ENCODE results near the gene RBMS3. TPM values are rescaled to one million over a fixed set of nuclear protein-coding genes. Genes with fewer than 3 reads are reported as not detected.

Gene RBMS3
- total RNA-seq, 1 experiment from 2014 or later, result 5.9 TPM

DNA sequence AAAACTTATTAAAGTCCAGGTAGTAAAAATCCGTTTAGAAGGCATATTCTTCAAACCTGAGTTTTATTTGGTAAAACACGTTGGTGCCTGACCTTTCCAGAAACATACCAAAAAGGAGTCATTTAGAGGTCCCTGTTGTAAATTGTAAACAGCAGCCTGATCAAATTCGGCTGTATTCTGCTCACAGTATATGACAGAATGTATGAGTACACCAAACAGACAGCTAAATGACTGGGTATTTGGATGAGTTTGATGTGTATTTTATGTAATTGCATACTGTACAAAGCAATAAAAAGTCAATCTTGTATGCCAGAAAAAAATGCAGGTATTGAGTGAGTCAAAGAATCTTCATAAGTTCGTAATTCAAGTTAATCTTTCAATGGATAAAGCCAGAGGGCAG, 330.4 kb downstream of the RBMS3 start:
- no TSS peak for BruUV-seq (replicated peaks)
- intact Hi-C loops (cut with micrococcal nuclease; ENCODE audit: unreplicated experiment), result no loop called here
- TF ChIP-seq EZH2 (IDR thresholded peaks at IDR 0.05; ENCODE audit: borderline replicate concordance, low read depth, low read length, poor library complexity, severe bottlenecking), result no peak
- TF ChIP-seq, protein P1, sequence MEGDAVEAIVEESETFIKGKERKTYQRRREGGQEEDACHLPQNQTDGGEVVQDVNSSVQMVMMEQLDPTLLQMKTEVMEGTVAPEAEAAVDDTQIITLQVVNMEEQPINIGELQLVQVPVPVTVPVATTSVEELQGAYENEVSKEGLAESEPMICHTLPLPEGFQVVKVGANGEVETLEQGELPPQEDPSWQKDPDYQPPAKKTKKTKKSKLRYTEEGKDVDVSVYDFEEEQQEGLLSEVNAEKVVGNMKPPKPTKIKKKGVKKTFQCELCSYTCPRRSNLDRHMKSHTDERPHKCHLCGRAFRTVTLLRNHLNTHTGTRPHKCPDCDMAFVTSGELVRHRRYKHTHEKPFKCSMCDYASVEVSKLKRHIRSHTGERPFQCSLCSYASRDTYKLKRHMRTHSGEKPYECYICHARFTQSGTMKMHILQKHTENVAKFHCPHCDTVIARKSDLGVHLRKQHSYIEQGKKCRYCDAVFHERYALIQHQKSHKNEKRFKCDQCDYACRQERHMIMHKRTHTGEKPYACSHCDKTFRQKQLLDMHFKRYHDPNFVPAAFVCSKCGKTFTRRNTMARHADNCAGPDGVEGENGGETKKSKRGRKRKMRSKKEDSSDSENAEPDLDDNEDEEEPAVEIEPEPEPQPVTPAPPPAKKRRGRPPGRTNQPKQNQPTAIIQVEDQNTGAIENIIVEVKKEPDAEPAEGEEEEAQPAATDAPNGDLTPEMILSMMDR (conservative IDR thresholded peaks at IDR 0.05; ENCODE audit: low read depth, low read length), result no peak
- H3K4me1 ChIP-seq (ENCODE audit: insufficient read depth, low read length, poor library complexity, severe bottlenecking), result peaks cover 5% of the 10 kb centered on the region
- ChIA-PET CTCF (no interaction called here), POLR2A (ENCODE audit: low non-redundant PET) (no interaction called here)
- no peaks in the 10 kb centered on the region for H3K27me3 ChIP-seq (replicated peaks; ENCODE audit: insufficient read depth, low read depth, low read length, poor library complexity)
- DNase-seq (ENCODE audit: low spot score), result no peak
- no peak overlapping the region for H3K4me3 ChIP-seq (ENCODE audit: low read depth, low read length, poor library complexity, severe bottlenecking)
- H3K27ac ChIP-seq (ENCODE audit: low read depth, low read length, poor library complexity, severe bottlenecking), result no peak overlapping the region
- no peaks in the 10 kb centered on the region for H3K9me3 ChIP-seq (ENCODE audit: low read depth, low read length, poor library complexity, severe bottlenecking)
- no peaks in the 10 kb centered on the region for H3K36me3 ChIP-seq (ENCODE audit: insufficient read depth, low read length, poor library complexity, severe bottlenecking)

DNA sequence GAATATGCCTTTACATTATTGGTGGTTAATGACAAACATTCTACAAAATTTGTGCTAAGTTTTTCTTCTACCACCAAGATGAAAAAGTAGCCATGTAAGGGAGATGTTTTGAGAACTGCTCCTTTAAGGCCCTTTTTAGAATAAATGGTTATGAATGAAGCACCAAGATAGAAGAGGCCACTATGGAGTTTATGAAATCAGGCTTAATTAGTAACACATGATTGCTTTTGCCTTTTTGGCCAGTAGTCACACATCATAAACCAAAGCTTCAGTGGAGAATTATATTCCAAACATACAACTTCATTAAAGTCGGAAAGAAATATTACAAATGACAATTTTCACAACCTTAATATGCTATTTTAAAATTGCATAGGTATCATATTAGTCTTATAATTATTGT, 331.7 kb downstream of the RBMS3 start:
- Histone ChIP-seq H3K9me3 (ENCODE audit: low read depth, low read length, poor library complexity, severe bottlenecking) (no peaks in the 10 kb centered on the region), H3K27me3 (replicated peaks; ENCODE audit: insufficient read depth, low read depth, low read length, poor library complexity) (no peaks in the 10 kb centered on the region), H3K27ac (ENCODE audit: low read depth, low read length, poor library complexity, severe bottlenecking) (no peak overlapping the region), H3K4me1 (ENCODE audit: insufficient read depth, low read length, poor library complexity, severe bottlenecking) (peaks cover 5% of the 10 kb centered on the region), H3K36me3 (ENCODE audit: insufficient read depth, low read length, poor library complexity, severe bottlenecking) (no peaks in the 10 kb centered on the region), H3K4me3 (ENCODE audit: low read depth, low read length, poor library complexity, severe bottlenecking) (no peak overlapping the region)
- no peak for DNase-seq (ENCODE audit: low spot score)
- ChIA-PET CTCF (no interaction called here), POLR2A (ENCODE audit: low non-redundant PET) (interaction anchor here (0.5 kb wide), 1 partner anchor 117 kb away, joined by 11 read pairs; no protein-coding TSS in a partner anchor)
- intact Hi-C loops (cut with micrococcal nuclease; ENCODE audit: unreplicated experiment), result no loop called here
- no peak for TF ChIP-seq EZH2 (IDR thresholded peaks at IDR 0.05; ENCODE audit: borderline replicate concordance, low read depth, low read length, poor library complexity, severe bottlenecking)
- TF ChIP-seq, protein P1 (conservative IDR thresholded peaks at IDR 0.05; ENCODE audit: low read depth, low read length), result no peak
- no TSS peak for BruUV-seq (replicated peaks)

DNA sequence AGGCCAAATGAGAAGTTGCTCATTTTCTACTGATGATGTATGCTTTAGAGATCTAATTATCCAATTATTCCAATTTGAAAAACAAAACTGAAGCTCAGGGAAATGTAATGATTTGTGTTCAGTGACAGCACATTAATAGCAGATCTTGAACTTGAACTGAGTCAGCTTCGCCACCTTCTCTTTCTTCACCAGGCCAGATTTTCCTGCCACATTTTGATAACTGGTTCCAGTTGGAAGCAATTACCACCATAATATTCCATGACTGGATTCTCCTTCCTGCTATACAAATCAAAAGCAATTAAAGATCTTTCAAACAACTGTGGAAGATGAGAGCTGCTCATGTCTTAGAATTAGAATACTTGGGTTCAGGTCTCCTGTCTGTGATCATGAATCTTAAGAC, 334.1 kb downstream of the RBMS3 start:
- Histone ChIP-seq H3K9me3 (ENCODE audit: low read depth, low read length, poor library complexity, severe bottlenecking) (no peaks in the 10 kb centered on the region), H3K4me3 (ENCODE audit: low read depth, low read length, poor library complexity, severe bottlenecking) (no peak overlapping the region), H3K27me3 (replicated peaks; ENCODE audit: insufficient read depth, low read depth, low read length, poor library complexity) (no peaks in the 10 kb centered on the region), H3K27ac (ENCODE audit: low read depth, low read length, poor library complexity, severe bottlenecking) (no peak overlapping the region), H3K4me1 (ENCODE audit: insufficient read depth, low read length, poor library complexity, severe bottlenecking) (peaks cover 5% of the 10 kb centered on the region), H3K36me3 (ENCODE audit: insufficient read depth, low read length, poor library complexity, severe bottlenecking) (no peaks in the 10 kb centered on the region)
- CTCF ChIA-PET, result interaction anchor here (0.5 kb wide), 1 partner anchor 84 kb away, joined by 5 read pairs; no protein-coding TSS in a partner anchor
- POLR2A ChIA-PET (ENCODE audit: low non-redundant PET), result no interaction called here
- BruUV-seq (replicated peaks), result no TSS peak
- no peak for DNase-seq (ENCODE audit: low spot score)
- TF ChIP-seq, protein P1 (conservative IDR thresholded peaks at IDR 0.05; ENCODE audit: low read depth, low read length), result no peak
- TF ChIP-seq EZH2 (IDR thresholded peaks at IDR 0.05; ENCODE audit: borderline replicate concordance, low read depth, low read length, poor library complexity, severe bottlenecking), result no peak
- intact Hi-C loops (cut with micrococcal nuclease; ENCODE audit: unreplicated experiment), result no loop called here

Measured in A673 (cell line).